Naive B cell (primary cell): ENCODE data around the gene GDF11. TPM values are rescaled to one million over a fixed set of nuclear protein-coding genes. Genes with fewer than 3 reads are reported as not detected.

Experiments
- ATAC-seq, 2 donors: fragments of 150-1000 bp; cut with Tn5 transposase; 2 replicates each; pipeline ENCODE4 v1.10.0; 2021; ENCODE audit warnings: low read depth in 2 of 2, mild to moderate bottlenecking in 2 of 2, moderate library complexity in 2 of 2
- DNase-seq: peaks from one replicate; pipeline ENCODE4 v3.0.0; 2022
- H3K27ac Mint-ChIP-seq, 6 donors: one replicate each; pipeline ENCODE4 v1.8.0; 2020 to 2022; ENCODE audit warnings: mild to moderate bottlenecking in 6 of 6, mixed read lengths in 6 of 6, moderate library complexity in 5 of 6, inconsistent platforms in 2 of 6
- H3K27me3 Mint-ChIP-seq, 3 donors: one replicate each; pipeline ENCODE4 v1.8.0; 2021 to 2022; ENCODE audit warnings: mixed read lengths in 3 of 3, mild to moderate bottlenecking in 1 of 3
- H3K36me3 Mint-ChIP-seq, 2 donors: one replicate each; pipeline ENCODE4 v1.8.0; 2020 to 2022; ENCODE audit warnings: mixed read lengths in 2 of 2, inconsistent platforms in 1 of 2, mild to moderate bottlenecking in 1 of 2
- H3K4me1 Mint-ChIP-seq, 3 donors: one replicate each; pipeline ENCODE4 v1.8.0; 2020 to 2022; ENCODE audit warnings: mixed read lengths in 3 of 3, inconsistent platforms in 1 of 3, mild to moderate bottlenecking in 1 of 3, moderate library complexity in 1 of 3
- H3K4me3 Mint-ChIP-seq, 8 donors: one replicate each; pipeline ENCODE4 v1.8.0; 2020 to 2022; ENCODE audit warnings: mild to moderate bottlenecking in 8 of 8, mixed read lengths in 8 of 8, moderate library complexity in 8 of 8, inconsistent platforms in 2 of 8
- H3K9me3 Mint-ChIP-seq, 7 donors: one replicate each; pipeline ENCODE4 v1.8.0; 2020 to 2022; ENCODE audit warnings: mixed read lengths in 7 of 7, mild to moderate bottlenecking in 5 of 7, inconsistent platforms in 2 of 7, moderate library complexity in 1 of 7
- polyA plus RNA-seq, 6 donors: library from polyadenylated mRNA; unstranded; fragments of 300-500 nt; fragmentation: Illumina TruSeq; gene quantifications; one replicate each; pipeline ENCODE4 v1.2.3, GENCODE V29; 2021; ENCODE audit warnings: low read depth in 6 of 6

The GDF11 gene
- 1 to 10 TPM in 3 of 6 donors, under 1 TPM in 3; 0.40 to 1.4 (median 0.83) TPM for polyA plus RNA-seq

GRCh38 chr12:55742719-55743405 is at the start of gene GDF11:
Gene GDF11, plus strand, starts transcription at chr12:55743122. Its CDS starts 195 bp downstream, at chr12:55743317.
- Mint-ChIP-seq H3K4me1 (peaks cover 39 to 65% (median 40%) of the 10 kb centered on the region in 3 donors), H3K27me3 (no peaks in the 10 kb centered on the region), H3K36me3 (no peaks in the 10 kb centered on the region), H3K4me3 (peak within 1 kb of the TSS; percentile 85 to 95 (median 92)), H3K9me3 (no peaks in the 10 kb centered on the region), H3K27ac (peak within 1 kb of the TSS; percentile 17 to 86 (median 62))
- ATAC-seq: peak; percentile 41 to 44
- peak; percentile 47 for DNase-seq

DNA sequence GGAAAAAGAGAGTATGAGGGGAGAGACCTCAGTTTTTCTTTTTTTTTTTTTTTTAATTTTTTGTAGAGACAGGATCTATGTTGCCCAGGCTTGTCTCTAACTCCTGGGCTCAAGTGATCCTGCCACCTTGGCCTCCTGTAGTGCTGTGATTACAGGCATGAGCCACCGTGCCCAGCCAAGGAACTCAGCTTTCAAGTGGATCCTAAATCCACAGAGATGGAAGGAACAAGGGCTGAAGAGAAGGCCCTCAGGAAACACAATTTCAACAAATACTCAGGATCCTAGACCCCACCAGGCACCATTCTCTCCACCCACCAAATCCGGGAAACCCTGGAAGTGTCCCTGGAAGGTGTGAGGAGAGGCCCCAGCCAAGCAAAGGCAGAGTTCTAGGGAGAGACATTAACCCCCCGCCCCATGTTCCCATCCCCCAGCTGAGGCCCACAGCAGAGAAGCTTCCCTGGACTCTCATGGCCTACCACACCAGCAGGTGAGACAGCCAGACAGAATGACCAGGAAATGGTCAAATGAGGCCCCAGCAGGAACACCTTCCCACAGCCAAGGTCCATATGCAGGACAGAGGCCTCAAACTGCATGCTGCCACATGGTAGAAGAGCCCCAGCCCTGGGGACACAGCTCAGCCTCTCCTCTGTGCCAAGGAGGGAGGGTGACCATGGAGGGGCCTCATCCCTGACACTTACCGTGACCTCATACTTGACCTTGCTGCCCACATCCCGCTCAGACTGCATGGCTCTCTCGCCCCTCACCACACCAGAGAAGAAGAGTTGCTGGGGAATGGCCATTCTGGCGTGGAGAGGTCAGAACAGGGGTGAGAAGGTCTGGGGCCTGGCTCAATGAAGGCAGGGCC is 49.4 kb upstream of the GDF11 start:
- H3K4me1 Mint-ChIP-seq: peaks cover 0 to 4% (median 0%) of the 10 kb centered on the region in 3 donors
- no peak for ATAC-seq
- no peaks in the 10 kb centered on the region for H3K9me3 Mint-ChIP-seq
- H3K4me3 Mint-ChIP-seq: peak overlapping the region in 1 of 8 donors; percentile 35
- no peak for DNase-seq
- no peaks in the 10 kb centered on the region for H3K36me3 Mint-ChIP-seq
- H3K27ac Mint-ChIP-seq: peak overlapping the region in 3 of 6 donors; percentile 45 to 86 (median 53)
- peaks cover 0 to 29% (median 12%) of the 10 kb centered on the region in 3 donors for H3K27me3 Mint-ChIP-seq

DNA sequence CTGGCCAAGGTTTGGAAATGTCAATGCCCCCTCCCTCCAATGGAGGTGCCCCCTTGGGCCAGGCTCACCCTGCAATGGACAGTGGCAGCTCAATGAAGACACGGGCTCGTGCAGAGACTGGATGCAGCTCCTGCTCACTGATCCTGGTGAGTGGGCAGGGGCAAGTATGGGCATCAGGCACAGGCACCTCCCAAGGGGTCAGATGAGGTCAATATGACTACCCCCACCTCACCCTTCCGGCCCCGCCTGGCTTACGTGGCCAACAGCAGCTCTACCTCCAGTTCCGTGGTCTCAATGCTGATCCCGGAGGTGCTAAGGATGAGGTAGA is 48.8 kb upstream of the GDF11 start:
- Mint-ChIP-seq H3K9me3 (no peaks in the 10 kb centered on the region), H3K4me3 (peak overlapping the region in 1 of 8 donors; percentile 35)

DNA sequence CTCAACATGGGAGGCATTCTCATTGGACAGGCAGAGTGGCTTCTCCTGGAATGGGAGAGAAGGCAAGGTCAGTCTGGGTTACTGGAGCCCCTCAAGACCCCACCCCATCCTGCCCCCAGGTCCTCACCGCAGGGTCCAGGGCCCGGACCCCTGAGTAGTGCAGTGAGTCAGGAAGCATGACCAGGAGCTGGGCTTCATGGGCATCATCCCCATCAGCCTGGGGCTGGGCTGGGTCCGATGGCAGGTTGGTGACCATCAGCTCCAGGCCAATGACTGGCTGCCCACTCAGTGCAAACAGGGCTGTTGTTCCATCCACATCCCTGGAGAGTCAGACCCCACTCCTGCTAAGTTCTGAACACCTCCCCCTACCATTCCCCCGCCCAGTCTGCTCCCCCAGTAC is 48.3 kb upstream of the GDF11 start:
- no peak for ATAC-seq
- H3K4me3 Mint-ChIP-seq: no peak overlapping the region

More for the DNA sequence above, 48.8 kb upstream of the GDF11 start:
- Mint-ChIP-seq H3K27ac (peak overlapping the region in 1 of 6 donors; percentile 45), H3K36me3 (no peaks in the 10 kb centered on the region), H3K4me1 (peaks cover 0 to 4% (median 0%) of the 10 kb centered on the region in 3 donors), H3K27me3 (peaks cover 0 to 29% (median 12%) of the 10 kb centered on the region in 3 donors)
- DNase-seq (no peak), ATAC-seq (no peak)

DNA sequence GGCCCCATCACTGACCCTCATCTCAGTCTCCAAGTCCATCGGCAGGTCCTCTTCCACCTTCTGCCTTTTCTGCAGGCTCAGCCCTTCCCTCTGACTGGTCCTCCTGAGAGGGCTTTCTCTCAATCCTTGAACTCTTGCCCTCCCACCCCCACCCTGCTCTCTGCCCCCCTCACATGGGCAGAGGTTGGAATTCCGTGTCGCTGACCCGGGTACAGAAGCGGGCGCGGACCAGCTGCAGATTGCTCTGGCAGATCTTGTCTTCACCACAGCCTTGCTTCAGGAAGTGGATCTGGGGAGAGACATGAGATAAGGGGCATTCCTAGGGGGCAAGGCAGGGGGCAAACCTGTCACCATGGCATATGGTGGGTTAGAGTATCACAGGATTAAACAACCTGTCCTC is 47.6 kb upstream of the GDF11 start:
- Mint-ChIP-seq H3K4me1 (peaks cover 0 to 4% (median 0%) of the 10 kb centered on the region in 3 donors), H3K4me3 (no peak overlapping the region), H3K27me3 (peaks cover 0 to 36% (median 12%) of the 10 kb centered on the region in 3 donors), H3K27ac (peak overlapping the region in 1 of 6 donors; percentile 76), H3K9me3 (no peaks in the 10 kb centered on the region), H3K36me3 (no peaks in the 10 kb centered on the region)
- ATAC-seq (no peak), DNase-seq (no peak)

More for the DNA sequence above, 48.3 kb upstream of the GDF11 start:
- Mint-ChIP-seq H3K27me3 (peaks cover 0 to 30% (median 12%) of the 10 kb centered on the region in 3 donors), H3K36me3 (no peaks in the 10 kb centered on the region), H3K27ac (no peak overlapping the region), H3K4me1 (peaks cover 0 to 4% (median 0%) of the 10 kb centered on the region in 3 donors), H3K9me3 (no peaks in the 10 kb centered on the region)
- no peak for DNase-seq

DNA sequence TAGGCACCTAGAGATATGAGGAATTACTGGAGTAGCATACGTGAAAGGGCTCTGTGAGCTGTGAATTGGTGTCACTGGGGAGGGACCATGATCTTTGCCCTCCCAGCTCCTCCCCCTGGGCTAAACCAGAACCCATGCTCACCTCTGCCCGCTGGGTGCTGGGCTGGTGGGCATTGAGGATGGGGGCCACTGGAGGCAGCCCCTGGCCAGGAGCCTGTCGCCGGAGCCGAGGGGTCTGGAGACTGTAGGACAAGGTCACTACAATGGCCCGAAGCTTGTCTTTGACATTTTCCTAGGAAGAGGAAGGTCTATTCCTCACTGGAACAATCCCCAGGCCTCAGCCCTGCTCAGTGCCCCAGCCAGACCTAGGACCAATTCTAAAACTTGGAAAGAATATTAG is 46.8 kb upstream of the GDF11 start:
- Mint-ChIP-seq H3K27ac (no peak overlapping the region), H3K27me3 (peaks cover 0 to 36% (median 12%) of the 10 kb centered on the region in 3 donors), H3K4me3 (no peak overlapping the region), H3K9me3 (no peaks in the 10 kb centered on the region), H3K4me1 (peaks cover 0 to 4% (median 0%) of the 10 kb centered on the region in 3 donors), H3K36me3 (no peaks in the 10 kb centered on the region)
- DNase-seq (no peak), ATAC-seq (no peak)

GRCh38 chr12:55696796-55697462 is 46.0 kb upstream of the GDF11 start:
- Mint-ChIP-seq H3K36me3 (no peaks in the 10 kb centered on the region), H3K9me3 (no peaks in the 10 kb centered on the region)

DNA sequence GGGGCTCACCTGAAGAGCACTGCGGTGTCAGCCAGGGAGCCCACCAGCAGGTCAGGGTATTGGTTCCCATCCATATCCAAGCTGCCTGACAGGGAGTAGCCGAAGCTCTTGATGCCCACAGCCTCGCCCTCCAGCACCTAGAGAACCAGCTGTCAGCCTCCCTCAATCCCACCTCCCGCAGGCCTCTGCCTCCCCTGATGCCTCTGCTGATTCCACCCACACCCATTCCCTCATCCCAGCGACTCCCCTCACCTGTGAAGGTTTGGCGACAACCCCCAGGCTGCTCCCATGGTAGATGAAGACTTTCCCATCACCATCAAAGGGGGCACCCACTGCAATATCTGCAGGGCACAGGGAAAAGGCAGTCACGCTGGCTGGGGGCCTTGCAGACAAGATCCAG is 45.2 kb upstream of the GDF11 start:
- Mint-ChIP-seq H3K4me3 (no peak overlapping the region), H3K27ac (peak overlapping the region in 1 of 6 donors; percentile 28), H3K36me3 (no peaks in the 10 kb centered on the region), H3K4me1 (peaks cover 0 to 4% (median 0%) of the 10 kb centered on the region in 3 donors), H3K9me3 (no peaks in the 10 kb centered on the region), H3K27me3 (peaks cover 0 to 36% (median 12%) of the 10 kb centered on the region in 3 donors)
- no peak for ATAC-seq
- DNase-seq: no peak

More at GRCh38 chr12:55696796-55697462, 46.0 kb upstream of the GDF11 start:
- DNase-seq (no peak), ATAC-seq (no peak)
- Mint-ChIP-seq H3K4me1 (peaks cover 0 to 4% (median 0%) of the 10 kb centered on the region in 3 donors), H3K4me3 (no peak overlapping the region), H3K27ac (no peak overlapping the region), H3K27me3 (peaks cover 0 to 36% (median 12%) of the 10 kb centered on the region in 3 donors)

- ATAC-seq (no peak), DNase-seq (no peak)
- Mint-ChIP-seq H3K4me1 (peaks cover 0 to 7% (median 0%) of the 10 kb centered on the region in 3 donors), H3K4me3 (no peak overlapping the region), H3K36me3 (no peaks in the 10 kb centered on the region), H3K27ac (no peak overlapping the region), H3K27me3 (peaks cover 4 to 43% (median 12%) of the 10 kb centered on the region in 3 donors), H3K9me3 (no peaks in the 10 kb centered on the region)
Observed at GRCh38 chr12:55698241-55698955, 44.5 kb upstream of the GDF11 start.

DNA sequence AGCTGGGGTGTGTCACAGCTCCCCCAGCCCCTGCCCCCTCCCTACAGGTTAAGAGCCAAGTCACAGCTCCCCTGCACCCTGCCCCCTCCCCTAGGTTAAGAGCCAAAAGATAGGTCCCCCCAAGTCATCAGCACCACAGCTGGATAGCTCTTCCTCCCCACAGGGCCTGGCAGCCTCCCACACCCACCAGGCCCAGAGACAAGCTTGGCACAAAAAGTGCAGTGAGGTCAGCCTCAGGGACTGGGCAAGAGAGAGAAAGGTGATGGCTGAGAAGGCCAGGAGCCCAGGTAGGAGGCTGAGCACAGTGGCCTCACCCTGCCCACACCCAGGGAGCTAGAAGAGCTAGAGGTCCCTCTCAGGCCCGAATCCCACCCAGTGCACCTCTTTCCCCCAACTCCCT is 44.0 kb upstream of the GDF11 start:
- H3K9me3 Mint-ChIP-seq: no peaks in the 10 kb centered on the region
- ATAC-seq (no peak), DNase-seq (no peak)
- H3K4me3 Mint-ChIP-seq: no peak overlapping the region
- no peak overlapping the region for H3K27ac Mint-ChIP-seq
- peaks cover 0 to 10% (median 0%) of the 10 kb centered on the region in 3 donors for H3K4me1 Mint-ChIP-seq
- peaks cover 4 to 49% (median 12%) of the 10 kb centered on the region in 3 donors for H3K27me3 Mint-ChIP-seq
- H3K36me3 Mint-ChIP-seq: no peaks in the 10 kb centered on the region

DNA sequence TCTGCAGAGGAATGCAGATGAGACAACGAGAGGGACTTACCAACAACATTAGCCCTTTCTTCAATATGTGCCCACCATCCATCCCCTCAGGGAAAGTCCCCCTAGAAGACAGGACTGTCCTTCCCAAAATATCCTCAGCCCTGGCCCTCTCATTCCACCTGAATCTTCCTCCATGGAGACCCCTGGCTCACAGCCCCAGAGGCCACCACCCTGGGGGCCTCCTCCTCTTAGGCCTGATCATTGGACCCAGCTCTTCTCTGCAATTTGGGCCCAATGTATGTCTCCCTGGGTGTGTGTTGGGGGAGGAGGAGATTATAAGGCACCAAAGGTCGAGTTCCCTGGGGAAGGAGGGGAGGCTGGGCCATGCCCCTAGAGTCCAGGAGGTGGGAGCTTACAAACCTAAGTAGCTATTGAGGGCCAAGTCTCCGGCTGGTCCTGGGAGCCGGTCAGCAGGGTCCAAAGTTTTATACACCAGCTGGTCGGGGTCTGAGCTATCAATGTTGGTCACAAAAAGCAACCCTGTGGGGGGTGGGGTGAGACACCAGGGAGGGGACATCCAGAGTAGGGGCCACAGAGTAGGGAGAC is 43.4 kb upstream of the GDF11 start:
- Mint-ChIP-seq H3K27ac (peak overlapping the region in 1 of 6 donors; percentile 52), H3K4me1 (peaks cover 0 to 10% (median 0%) of the 10 kb centered on the region in 3 donors), H3K9me3 (no peaks in the 10 kb centered on the region), H3K27me3 (peaks cover 4 to 49% (median 12%) of the 10 kb centered on the region in 3 donors), H3K36me3 (no peaks in the 10 kb centered on the region), H3K4me3 (no peak overlapping the region)
- DNase-seq (no peak), ATAC-seq (no peak)

DNA sequence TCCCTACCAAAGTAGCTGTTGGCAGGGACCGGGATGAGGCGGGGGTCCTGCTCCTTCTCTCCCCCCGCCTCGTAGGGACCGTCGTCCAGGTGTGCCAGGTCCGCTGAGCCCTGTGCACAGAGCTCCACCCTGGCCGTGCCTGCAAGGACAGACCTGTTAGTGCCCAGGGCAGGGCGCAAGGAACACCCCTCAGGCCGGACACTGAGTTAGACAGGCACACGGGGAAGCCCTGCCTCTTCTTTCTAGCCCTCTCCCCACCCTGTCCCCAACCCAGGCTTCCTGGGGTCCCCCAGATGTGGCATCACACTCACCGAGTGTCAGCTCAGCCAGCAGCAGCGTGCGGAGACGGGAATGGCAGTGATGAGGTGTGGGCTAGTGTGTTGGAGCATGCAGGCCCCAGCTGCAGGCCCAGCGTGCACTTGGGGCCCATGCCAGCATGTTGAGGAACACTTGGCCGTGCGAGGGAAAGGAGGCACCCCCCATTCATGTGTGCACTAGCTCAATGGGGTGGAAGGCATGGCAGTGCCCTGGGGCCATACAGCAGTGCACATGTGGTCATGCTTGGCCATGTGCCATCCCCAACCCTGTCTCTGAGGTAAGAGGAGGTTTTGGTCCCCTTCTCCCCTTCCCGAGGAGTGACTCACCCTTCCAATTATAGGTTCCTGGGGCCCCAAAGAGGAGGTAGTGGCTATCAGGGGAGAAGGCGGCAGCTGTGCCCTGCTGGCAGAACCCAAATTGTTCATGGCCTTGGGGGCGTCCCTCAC is 42.5 kb upstream of the GDF11 start:
- no peaks in the 10 kb centered on the region for H3K9me3 Mint-ChIP-seq
- no peak overlapping the region for H3K4me3 Mint-ChIP-seq
- peak overlapping the region in 1 of 6 donors; percentile 52 for H3K27ac Mint-ChIP-seq
- peaks cover 0 to 10% (median 0%) of the 10 kb centered on the region in 3 donors for H3K4me1 Mint-ChIP-seq
- H3K36me3 Mint-ChIP-seq: no peaks in the 10 kb centered on the region
- H3K27me3 Mint-ChIP-seq: peaks cover 4 to 43% (median 12%) of the 10 kb centered on the region in 3 donors
- no peak for DNase-seq
- no peak for ATAC-seq
